Liver (tissue), 9 donors: ENCODE results near the gene TSHZ2. TPM values are rescaled to one million over a fixed set of nuclear protein-coding genes. Genes with fewer than 3 reads are reported as not detected.

Experiments
- DNase-seq: peaks from one replicate; pipeline ENCODE4 v3.0.0-alpha.2; 2017; ENCODE audit warnings: low spot score
- H3K27ac ChIP-seq, 2 donors: one replicate each; pipeline ENCODE4 v1.7.0; 2013; ENCODE audit warnings: inconsistent platforms in 2 of 2, low read length in 2 of 2, control low read depth in 1 of 2, low read depth in 1 of 2, mild to moderate bottlenecking in 1 of 2
- H3K27me3 ChIP-seq, 4 donors: one replicate each; pipeline versions ENCODE4 v1.6.1 to v1.7.0; 2013; ENCODE audit warnings: low read length in 3 of 4, inconsistent platforms in 1 of 4, mild to moderate bottlenecking in 1 of 4, moderate library complexity in 1 of 4; ENCODE audit not compliant: control insufficient read depth in 4 of 4, insufficient read depth in 4 of 4
- H3K36me3 ChIP-seq, 4 donors: one replicate each; pipeline versions ENCODE4 v1.6.1 to v1.7.0; 2013; ENCODE audit warnings: low read length in 3 of 4, mild to moderate bottlenecking in 3 of 4, low read depth in 1 of 4, moderate library complexity in 1 of 4; ENCODE audit not compliant: control insufficient read depth in 4 of 4, insufficient read depth in 3 of 4
- H3K4me1 ChIP-seq, 4 donors: one replicate each; pipeline versions ENCODE4 v1.6.1 to v1.7.0; 2013; ENCODE audit warnings: low read length in 3 of 4, mild to moderate bottlenecking in 3 of 4, moderate library complexity in 1 of 4; ENCODE audit not compliant: control insufficient read depth in 4 of 4, insufficient read depth in 4 of 4
- H3K4me3 ChIP-seq, 3 donors: one replicate each; pipeline versions ENCODE4 v1.6.1 to v1.7.0; 2013; ENCODE audit warnings: low read length in 3 of 3, control low read depth in 1 of 3, low read depth in 1 of 3, mild to moderate bottlenecking in 1 of 3
- H3K9ac ChIP-seq, 2 donors: one replicate each; pipeline ENCODE4 v1.7.0; 2013; ENCODE audit warnings: low read length in 2 of 2, mild to moderate bottlenecking in 2 of 2, moderate library complexity in 2 of 2, control low read depth in 1 of 2, low read depth in 1 of 2
- H3K9me3 ChIP-seq, 4 donors: one replicate each; pipeline versions ENCODE4 v1.6.1 to v1.7.0; 2013; ENCODE audit warnings: low read length in 3 of 4; ENCODE audit not compliant: control insufficient read depth in 4 of 4
- ATF3 ChIP-seq: IDR thresholded peaks from 2 replicates; pipeline ENCODE4 v1.6.1; 2016; ENCODE audit warnings: antibody characterized with exemption
- CTCF ChIP-seq: fragments of 150-350 bp; IDR thresholded peaks from 2 replicates; pipeline ENCODE4 v1.5.1; 2017; ENCODE audit warnings: improper control_type of control experiment, low read depth, low read length; ENCODE audit not compliant: missing input control
- EGR1 ChIP-seq, 2 donors: IDR thresholded peaks; 2 replicates each; pipeline ENCODE4 v1.6.1; 2016 to 2018; ENCODE audit warnings: antibody characterized with exemption in 2 of 2, low read depth in 2 of 2
- FOXA1 ChIP-seq: IDR thresholded peaks from 2 replicates; pipeline ENCODE4 v1.6.1; 2016; ENCODE audit warnings: antibody characterized with exemption
- FOXA2 ChIP-seq: IDR thresholded peaks from 2 replicates; pipeline ENCODE4 v1.6.1; 2016; ENCODE audit warnings: antibody characterized with exemption
- GABPA ChIP-seq, 2 donors: IDR thresholded peaks in 1 of 2; conservative IDR thresholded peaks in 1 of 2; 2 replicates each; pipeline ENCODE4 v1.6.1; 2016; ENCODE audit warnings: antibody characterized with exemption in 2 of 2, mild to moderate bottlenecking in 1 of 2, moderate library complexity in 1 of 2
- HNF4A ChIP-seq, 2 donors: conservative IDR thresholded peaks; 2 replicates each; pipeline ENCODE4 v1.6.1; 2016; ENCODE audit warnings: antibody characterized with exemption in 2 of 2, mild to moderate bottlenecking in 2 of 2
- JUND ChIP-seq, 2 donors: IDR thresholded peaks; 2 replicates each; pipeline ENCODE4 v1.6.1; 2016; ENCODE audit warnings: antibody characterized with exemption in 2 of 2
- NR2F2 ChIP-seq: IDR thresholded peaks from 2 replicates; pipeline ENCODE4 v1.6.1; 2016; ENCODE audit warnings: antibody characterized with exemption
- RAD21 ChIP-seq, 2 donors: IDR thresholded peaks; 2 replicates each; pipeline ENCODE4 v1.6.1; 2016; ENCODE audit warnings: antibody characterized with exemption in 2 of 2, mild to moderate bottlenecking in 2 of 2
- REST ChIP-seq: IDR thresholded peaks from 2 replicates; pipeline ENCODE4 v1.6.1; 2016; ENCODE audit warnings: antibody characterized with exemption, mild to moderate bottlenecking
- RXRA ChIP-seq, 2 donors: IDR thresholded peaks; 2 replicates each; pipeline ENCODE4 v1.6.1; 2017 to 2018; ENCODE audit warnings: antibody characterized with exemption in 2 of 2, mild to moderate bottlenecking in 1 of 2
- TAF1 ChIP-seq: conservative IDR thresholded peaks from 2 replicates; pipeline ENCODE4 v1.6.1; 2016; ENCODE audit warnings: antibody characterized with exemption, mild to moderate bottlenecking
- YY1 ChIP-seq: IDR thresholded peaks from 2 replicates; pipeline ENCODE4 v1.6.1; 2016; ENCODE audit warnings: antibody characterized with exemption, mild to moderate bottlenecking
- ZBTB33 ChIP-seq: IDR thresholded peaks from 2 replicates; pipeline ENCODE4 v1.6.1; 2016; ENCODE audit warnings: antibody characterized with exemption
- WGBS: extraction: QIAGEN DNeasy Blood & Tissue Kit; methylation state at CpG from one replicate; pipeline ENCODE4 v1.1.7; 2013; 5-methylcytosine and 5-hydroxymethylcytosine counted together
- polyA plus RNA-seq, 2 donors: library from polyadenylated mRNA; stranded (reverse) in 1 of 2; unstranded in 1 of 2; fragments of 200-250 nt in 1 of 2; fragments of >200 nt in 1 of 2; fragmentation: Nextera tagmentation in 1 of 2; extraction: Ambion mirVana in 1 of 2; gene quantifications; one replicate each; pipeline versions ENCODE4 v1.2.1 to v1.2.3, GENCODE V29; 2013 to 2015
- total RNA-seq, 2 donors: library from RNA; depleted of rRNA; stranded (reverse); fragments of >200 nt; gene quantifications; one replicate each; pipeline ENCODE4 v1.2.3, GENCODE V29; 2014
- donor health status: healthy.
- donor health status: healthy.
- donor health status: healthy.
- donor health status: healthy.
- donor health status: healthy.

The TSHZ2 gene
- total and polyA plus RNA-seq, 4 donors: 2.9 to 11.3 (median 7.8) TPM

- Histone ChIP-seq H3K9me3 (no peaks in the 10 kb centered on the region), H3K27me3 (no peaks in the 10 kb centered on the region), H3K4me1 (peaks cover 0 to 3% (median under 1%) of the 10 kb centered on the region in 4 donors), H3K36me3 (no peaks in the 10 kb centered on the region), H3K27ac (no peak overlapping the region), H3K9ac (no peak overlapping the region), H3K4me3 (no peak overlapping the region)
- 97% methylated on average over 5 of the region's 5 CpGs for WGBS
- no peak for DNase-seq
- TF ChIP-seq FOXA1 (no peak), TAF1 (no peak), HNF4A (conservative IDR thresholded peaks at IDR 0.05) (no peak), ZBTB33 (no peak), RXRA (IDR thresholded peaks at IDR 0.05) (no peak), YY1 (no peak), JUND (IDR thresholded peaks at IDR 0.05) (no peak)
Measured at GRCh38 chr20:53403029-53403428, 430.9 kb downstream of the TSHZ2 start.

- no peaks in the 10 kb centered on the region for H3K36me3 ChIP-seq
- H3K27me3 ChIP-seq: no peaks in the 10 kb centered on the region
- no peak for TF ChIP-seq FOXA1
- no peak for TF ChIP-seq HNF4A (conservative IDR thresholded peaks at IDR 0.05)
- TF ChIP-seq GABPA (IDR thresholded peaks at IDR 0.05 in 1 of 2, conservative IDR thresholded peaks at IDR 0.05 in 1 of 2): no peak
- no peak overlapping the region for H3K9ac ChIP-seq
- WGBS: 75% methylated on average over 3 of the region's 3 CpGs
- H3K27ac ChIP-seq: no peak overlapping the region
- no peaks in the 10 kb centered on the region for H3K9me3 ChIP-seq
- DNase-seq: no peak
- peaks cover 0 to 3% (median 0%) of the 10 kb centered on the region in 4 donors for H3K4me1 ChIP-seq
- H3K4me3 ChIP-seq: no peak overlapping the region
Measured at GRCh38 chr20:53405139-53405538, 433.0 kb downstream of the TSHZ2 start.

GRCh38 chr20:53406580-53406979 lies 434.4 kb downstream of the TSHZ2 start:
- H3K4me3 ChIP-seq: no peak overlapping the region
- no peak overlapping the region for H3K27ac ChIP-seq
- WGBS: 97% methylated on average over 3 of the region's 3 CpGs
- DNase-seq: no peak
- no peaks in the 10 kb centered on the region for H3K4me1 ChIP-seq
- TF ChIP-seq RAD21 (IDR thresholded peaks at IDR 0.05) (no peak), ZBTB33 (no peak), CTCF (no peak), JUND (IDR thresholded peaks at IDR 0.05) (no peak), HNF4A (conservative IDR thresholded peaks at IDR 0.05) (no peak), EGR1 (IDR thresholded peaks at IDR 0.05; ENCODE audit: low read depth in 2 of 2) (no peak), REST (no peak), FOXA1 (no peak), GABPA (IDR thresholded peaks at IDR 0.05 in 1 of 2, conservative IDR thresholded peaks at IDR 0.05 in 1 of 2) (no peak), NR2F2 (no peak), FOXA2 (no peak), TAF1 (no peak), ATF3 (no peak), YY1 (no peak)
- no peak overlapping the region for H3K9ac ChIP-seq
- H3K36me3 ChIP-seq: no peaks in the 10 kb centered on the region
- no peaks in the 10 kb centered on the region for H3K9me3 ChIP-seq
- no peaks in the 10 kb centered on the region for H3K27me3 ChIP-seq
